HuH-7 (cell line): ENCODE results near the gene LDB2.
A peak's percentile ranks its signal among the peaks of the same experiment; 100 is the strongest.
"Not testable (repeated sequence)": the region's sequence is repeated elsewhere in the genome, so short reads cannot be mapped to it uniquely, and the experiment has no call there.

Source experiments
- DNase-seq: peaks from one replicate; pipeline ENCODE4 v3.0.0; 2011; ENCODE audit warnings: low spot score

The LDB2 gene

GRCh38 chr4:16646459-16646858 lies 252.0 kb downstream of the LDB2 start:
- no peak for DNase-seq

GRCh38 chr4:16643893-16644292 lies 254.6 kb downstream of the LDB2 start:
- DNase-seq: no peak

- DNase-seq: peak; percentile 30
Observed at GRCh38 chr4:16642897-16643296, 255.5 kb downstream of the LDB2 start.

- DNase-seq: no peak
Observed at GRCh38 chr4:16641971-16642370, 256.5 kb downstream of the LDB2 start.

GRCh38 chr4:16636912-16637630 lies 261.4 kb downstream of the LDB2 start:
- DNase-seq: no peak

- DNase-seq: no peak
Observed at GRCh38 chr4:16636304-16636703, 262.1 kb downstream of the LDB2 start.

- DNase-seq: not testable (repeated sequence)
Observed at GRCh38 chr4:16629274-16629673, 269.2 kb downstream of the LDB2 start.

- DNase-seq: not testable (repeated sequence)
Observed at GRCh38 chr4:16628835-16629234, 269.6 kb downstream of the LDB2 start.

- DNase-seq: no peak
Observed at GRCh38 chr4:16627999-16628398, 270.4 kb downstream of the LDB2 start.

- DNase-seq: no peak
Observed at GRCh38 chr4:16626945-16627344, 271.5 kb downstream of the LDB2 start.

GRCh38 chr4:16622826-16623225 lies 275.6 kb downstream of the LDB2 start:
- no peak for DNase-seq

GRCh38 chr4:16617435-16617834 lies 281.0 kb downstream of the LDB2 start:
- DNase-seq: no peak

GRCh38 chr4:16617011-16617410 lies 281.4 kb downstream of the LDB2 start:
- DNase-seq: no peak

- no peak for DNase-seq
Observed at GRCh38 chr4:16609170-16609758, 289.2 kb downstream of the LDB2 start.

- DNase-seq: no peak
Observed at GRCh38 chr4:16608611-16609125, 289.8 kb downstream of the LDB2 start.

- no peak for DNase-seq
Observed at GRCh38 chr4:16608123-16608522, 290.3 kb downstream of the LDB2 start.

- DNase-seq: no peak
Observed at GRCh38 chr4:16607241-16608066, 291.0 kb downstream of the LDB2 start.

- no peak for DNase-seq
Observed at GRCh38 chr4:16606691-16607090, 291.8 kb downstream of the LDB2 start.

- no peak for DNase-seq
Observed at GRCh38 chr4:16603178-16603577, 295.3 kb downstream of the LDB2 start.

GRCh38 chr4:16598597-16599206 lies 299.7 kb downstream of the LDB2 start:
- no peak for DNase-seq

GRCh38 chr4:16597845-16598596 lies 300.4 kb downstream of the LDB2 start:
- no peak for DNase-seq

- DNase-seq: no peak
Observed at GRCh38 chr4:16597443-16597842, 301.0 kb downstream of the LDB2 start.
